ENCODE results near the gene SH3PXD2A.
A peak's percentile ranks its signal among the peaks of the same experiment; 100 is the strongest.

The SH3PXD2A gene

DNA sequence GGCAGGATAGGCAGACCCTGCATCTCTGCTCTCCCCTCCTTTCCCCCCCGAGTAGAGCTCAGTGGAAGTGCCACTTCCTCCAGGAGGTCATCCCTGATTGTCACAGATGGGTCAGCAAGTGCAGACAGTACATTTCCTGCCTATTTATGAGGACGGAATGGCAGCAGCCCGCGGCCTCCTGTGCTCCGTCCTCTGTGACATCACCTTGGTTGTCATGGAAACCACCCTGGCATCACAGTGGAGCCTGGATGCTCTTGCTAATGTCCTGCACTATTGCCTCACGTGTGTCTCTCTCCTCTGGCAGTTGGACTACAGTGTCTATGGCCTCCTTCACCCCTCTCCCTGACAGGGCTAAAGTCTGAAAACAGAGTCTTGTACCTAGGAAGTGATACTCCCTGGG is 148.6 kb downstream of the SH3PXD2A start:
- DNase-seq (ENCODE audit: low read depth in 2 of 2): no peak

- no peak for DNase-seq (ENCODE audit: low read depth in 2 of 2)
Observed at GRCh38 chr10:103706047-103706446, 149.3 kb downstream of the SH3PXD2A start.

- DNase-seq (ENCODE audit: low read depth in 2 of 2): no peak
Observed at GRCh38 chr10:103703941-103704919, 151.1 kb downstream of the SH3PXD2A start.

GRCh38 chr10:103701380-103702222 is 153.8 kb downstream of the SH3PXD2A start:
- no peak for DNase-seq (ENCODE audit: low read depth in 2 of 2)

DNA sequence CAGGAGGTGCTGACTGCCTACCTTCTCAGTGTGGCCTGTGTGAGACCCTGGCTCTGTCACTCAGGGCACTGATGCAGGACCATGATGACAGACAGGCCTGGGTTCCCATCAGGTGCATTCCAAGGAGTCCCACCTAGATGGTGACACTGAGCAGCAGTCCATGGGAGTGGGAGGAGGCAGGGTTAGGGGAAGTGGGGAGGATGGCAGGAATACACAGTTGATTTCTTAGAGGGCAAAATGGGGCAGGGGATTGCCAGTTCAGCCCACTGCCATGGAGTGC is 155.0 kb downstream of the SH3PXD2A start:
- no peak for DNase-seq (ENCODE audit: low read depth in 2 of 2)

- no peak for DNase-seq (ENCODE audit: low read depth in 2 of 2)
Observed at GRCh38 chr10:103699611-103700435, 155.6 kb downstream of the SH3PXD2A start.

- DNase-seq (ENCODE audit: low read depth in 2 of 2): no peak
Observed at GRCh38 chr10:103698266-103698665, 157.1 kb downstream of the SH3PXD2A start.

- no peak for DNase-seq (ENCODE audit: low read depth in 2 of 2)
Observed at GRCh38 chr10:103697787-103698186, 157.6 kb downstream of the SH3PXD2A start.

GRCh38 chr10:103696411-103697145 is 158.8 kb downstream of the SH3PXD2A start:
- DNase-seq (ENCODE audit: low read depth in 2 of 2): peak; percentile 73 to 80

- DNase-seq (ENCODE audit: low read depth in 2 of 2): no peak
Observed at GRCh38 chr10:103696094-103696410, 159.3 kb downstream of the SH3PXD2A start.

DNA sequence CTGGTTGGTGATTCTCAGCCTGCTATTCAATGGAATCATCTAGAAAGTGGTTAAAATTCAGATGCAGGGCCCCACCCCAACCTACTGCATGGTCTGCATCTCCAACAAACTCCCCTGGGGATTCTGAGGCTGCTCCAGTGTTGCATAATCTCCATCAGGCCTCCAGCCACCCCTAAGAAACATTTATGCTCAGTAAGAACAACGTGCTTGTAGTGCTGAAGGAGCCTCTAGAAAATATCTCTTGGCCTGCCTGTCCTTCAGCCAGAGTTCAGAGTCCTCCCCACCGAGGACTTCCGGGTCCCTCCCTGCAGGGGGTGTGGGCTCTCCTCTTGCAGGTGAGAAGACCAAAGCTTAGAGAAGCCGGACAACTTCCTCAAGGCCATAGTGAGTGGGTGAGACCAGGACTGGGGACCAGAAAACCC is 159.8 kb downstream of the SH3PXD2A start:
- no peak for DNase-seq (ENCODE audit: low read depth in 2 of 2)

DNA sequence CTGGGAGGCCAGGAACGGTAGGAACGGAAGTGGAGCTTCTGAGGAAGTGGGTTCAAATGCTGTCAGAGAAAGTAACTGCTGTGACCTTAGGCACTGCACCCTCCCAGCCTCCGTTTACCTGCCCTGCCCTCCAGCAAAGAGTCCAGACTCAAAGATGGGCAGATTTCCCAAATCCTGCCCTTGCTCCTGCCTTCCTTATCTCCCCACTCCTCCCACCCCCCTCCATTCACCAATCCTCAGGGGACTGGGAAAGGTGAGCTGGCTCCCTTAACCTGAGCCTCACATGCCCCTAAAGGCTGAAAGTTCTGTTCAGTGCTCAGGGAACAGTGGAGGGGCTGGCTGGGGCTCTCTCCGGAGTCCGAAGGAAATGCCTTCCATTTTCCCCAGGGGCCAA is 161.6 kb downstream of the SH3PXD2A start:
- no peak for DNase-seq (ENCODE audit: low read depth in 2 of 2)

DNA sequence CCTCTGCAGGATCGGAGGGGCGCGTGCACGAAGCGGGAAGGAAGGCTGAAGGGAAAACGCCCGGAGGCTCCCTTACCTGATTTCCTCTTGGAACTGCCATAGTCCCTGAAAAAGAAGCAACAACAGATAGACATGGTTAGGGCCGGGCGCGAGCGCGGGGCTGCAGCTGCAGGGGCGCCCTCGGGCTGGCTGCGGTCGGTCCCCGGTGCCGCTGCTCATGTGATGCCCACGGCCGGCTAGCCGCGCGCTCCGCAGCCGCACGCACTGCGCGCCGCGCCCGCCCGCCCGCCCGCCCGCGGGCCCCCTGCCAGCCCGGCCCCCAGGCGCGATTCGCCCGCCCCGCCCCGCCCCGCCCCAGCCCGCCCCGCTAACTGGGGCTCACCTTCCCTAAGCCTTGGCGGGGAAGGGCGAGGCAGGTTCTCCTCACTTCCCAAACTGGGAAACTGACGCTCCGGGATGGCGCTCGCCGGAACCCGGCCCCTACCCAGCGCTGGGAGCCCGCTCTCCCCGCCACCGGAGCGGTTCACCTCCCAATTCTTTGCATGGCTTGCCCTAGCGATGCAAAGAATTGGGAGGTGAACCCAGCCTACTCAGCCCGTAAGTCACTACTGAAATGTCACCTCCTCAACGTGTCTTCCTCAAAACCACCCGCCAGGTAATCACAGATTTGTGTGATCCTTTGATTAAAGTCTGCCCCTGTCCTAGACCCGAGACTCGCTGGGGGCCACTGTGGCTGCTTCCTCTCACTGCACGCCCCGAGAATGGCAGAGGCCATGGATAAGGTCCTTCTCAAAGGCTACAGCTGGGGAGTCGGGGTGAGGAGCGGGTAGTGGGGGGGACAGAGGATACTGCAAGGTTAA is 162.2 kb downstream of the SH3PXD2A start:
- DNase-seq (ENCODE audit: low read depth in 2 of 2): no peak

DNA sequence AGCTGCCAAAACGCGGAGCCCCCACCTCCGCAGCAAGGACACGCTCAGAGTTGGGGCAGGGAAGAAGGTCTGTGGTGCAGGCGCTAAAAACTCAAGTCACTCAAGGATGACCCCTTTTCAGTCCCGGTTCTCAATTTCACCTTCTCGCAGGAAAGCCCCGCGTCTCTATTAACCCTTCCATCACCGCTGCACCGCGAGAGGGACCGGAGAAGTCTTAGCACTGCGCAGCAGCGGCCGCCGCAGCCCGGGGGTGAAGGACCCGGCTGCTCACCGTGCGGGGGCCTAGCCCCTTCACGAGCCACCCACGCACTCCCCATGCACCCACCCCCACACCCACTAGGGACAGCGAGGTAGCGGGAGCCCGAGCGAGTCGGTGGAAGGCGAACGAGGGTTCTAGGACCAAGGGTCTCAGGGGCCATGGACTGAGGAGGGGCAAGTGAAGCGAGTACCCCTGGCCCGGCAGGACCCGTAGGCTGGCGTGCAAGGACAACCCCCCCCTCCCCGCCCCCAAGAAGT is 162.9 kb downstream of the SH3PXD2A start:
- DNase-seq (ENCODE audit: low read depth in 2 of 2): peak in 1 of 2 donors; percentile 27

- no peak for DNase-seq (ENCODE audit: low read depth in 2 of 2)
Observed at GRCh38 chr10:103691723-103692435, 163.5 kb downstream of the SH3PXD2A start.

GRCh38 chr10:103691267-103691666 is 164.1 kb downstream of the SH3PXD2A start:
- no peak for DNase-seq (ENCODE audit: low read depth in 2 of 2)

GRCh38 chr10:103690281-103690680 is 165.1 kb downstream of the SH3PXD2A start:
- no peak for DNase-seq (ENCODE audit: low read depth in 2 of 2)

DNA sequence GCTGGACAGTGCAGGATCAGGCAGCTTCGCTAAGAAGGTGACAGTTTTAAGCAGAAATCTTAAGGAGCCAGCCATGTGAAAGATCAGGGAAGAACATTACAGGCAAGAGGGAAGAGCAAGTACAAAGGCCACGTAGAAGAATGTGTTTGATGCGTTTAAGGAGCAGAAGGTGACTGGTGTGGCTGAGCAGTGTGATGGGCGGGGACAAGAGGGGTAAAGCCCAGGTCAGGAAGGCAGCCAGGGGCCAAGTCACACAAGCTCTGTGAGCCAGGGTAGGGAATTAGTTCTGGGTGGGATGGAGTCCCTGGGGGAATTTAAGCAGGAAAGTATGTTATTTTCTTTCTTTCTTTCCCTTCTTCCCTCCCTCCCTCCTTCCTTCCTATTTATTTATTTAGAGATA is 166.9 kb downstream of the SH3PXD2A start:
- no peak for DNase-seq (ENCODE audit: low read depth in 2 of 2)

DNA sequence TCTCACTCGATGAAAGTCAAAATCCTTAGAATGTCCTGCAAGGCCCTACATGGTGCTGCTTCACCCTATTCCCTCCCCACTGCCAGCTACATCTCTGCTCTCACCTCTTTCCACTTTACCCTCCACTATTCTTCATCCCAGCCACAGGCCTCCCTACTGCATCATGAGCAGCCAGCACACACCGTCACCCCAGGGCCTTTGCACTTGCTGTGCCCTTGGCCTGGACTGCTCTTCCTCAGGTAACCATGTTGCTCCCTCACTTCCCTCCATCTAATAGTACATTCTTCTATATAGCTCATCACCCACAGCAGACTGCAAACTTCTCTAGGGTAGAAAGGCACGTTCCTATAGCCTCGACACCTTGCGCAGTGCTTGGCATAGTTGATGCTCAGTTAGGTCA is 167.7 kb downstream of the SH3PXD2A start:
- no peak for DNase-seq (ENCODE audit: low read depth in 2 of 2)

DNA sequence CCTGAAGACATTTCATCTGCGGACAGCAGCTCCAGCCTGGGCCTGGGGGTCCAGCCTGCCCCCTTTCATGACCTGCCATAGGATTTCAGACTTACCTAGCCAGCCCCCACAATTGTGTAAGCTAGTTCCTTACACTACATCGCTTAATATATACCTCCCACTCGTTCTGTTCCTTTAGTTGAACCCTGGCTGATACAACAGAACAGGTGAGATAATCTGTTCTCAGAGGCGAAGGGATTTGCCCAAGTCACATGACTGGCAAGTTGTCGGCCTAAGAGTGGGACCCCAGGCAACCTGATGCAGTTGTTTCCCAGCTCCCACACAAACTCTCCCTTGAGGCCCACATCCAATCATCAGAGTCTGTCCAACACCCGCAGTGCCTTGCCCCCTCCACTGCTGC is 168.2 kb downstream of the SH3PXD2A start:
- DNase-seq (ENCODE audit: low read depth in 2 of 2): no peak
